GM20431 (cell line): Measurements from ENCODE around the gene GPR55.

Experiments used
- in situ Hi-C: fragments of 300-500 bp; cut with MseI, MboI; formaldehyde crosslinking; loops from one replicate; pipeline ENCODE4 v1.15.0; 2020; ENCODE audit warnings: low sequenced_read_pairs; ENCODE audit not compliant: unreplicated experiment

Gene GPR55

GRCh38 chr2:230890646-230891045 is 34.4 kb downstream of the GPR55 start:
- in situ Hi-C loops: no loop called here

GRCh38 chr2:230889911-230890601 is 35.0 kb downstream of the GPR55 start:
- in situ Hi-C loops: no loop called here

DNA sequence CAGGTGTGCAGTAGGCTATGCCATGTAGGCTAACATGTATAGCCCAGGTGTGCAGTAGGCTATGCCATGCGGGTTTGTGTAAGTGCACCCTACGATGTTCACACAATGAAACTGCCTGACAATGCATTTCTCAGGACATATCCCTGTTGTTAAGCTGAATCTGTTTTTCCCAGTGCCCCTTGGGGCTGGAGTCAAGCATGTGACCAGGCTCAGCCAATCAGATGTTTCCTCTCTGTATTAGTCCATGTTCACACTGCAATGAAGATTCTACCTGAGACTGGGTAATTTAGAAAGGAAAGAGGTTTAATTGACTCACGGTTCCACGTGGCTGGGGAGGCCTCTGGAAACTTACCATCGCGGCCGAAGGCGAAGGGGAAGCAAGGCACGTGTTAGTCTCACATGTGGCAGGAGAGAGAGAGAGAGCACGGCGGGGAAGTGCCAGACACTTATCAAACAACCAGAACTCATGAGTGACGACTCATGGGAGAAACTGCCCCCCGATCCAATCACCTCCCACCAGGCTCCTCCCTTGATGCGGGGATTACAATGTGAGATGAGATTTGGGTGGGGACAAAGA is 36.1 kb downstream of the GPR55 start:
- in situ Hi-C loops: no loop called here

DNA sequence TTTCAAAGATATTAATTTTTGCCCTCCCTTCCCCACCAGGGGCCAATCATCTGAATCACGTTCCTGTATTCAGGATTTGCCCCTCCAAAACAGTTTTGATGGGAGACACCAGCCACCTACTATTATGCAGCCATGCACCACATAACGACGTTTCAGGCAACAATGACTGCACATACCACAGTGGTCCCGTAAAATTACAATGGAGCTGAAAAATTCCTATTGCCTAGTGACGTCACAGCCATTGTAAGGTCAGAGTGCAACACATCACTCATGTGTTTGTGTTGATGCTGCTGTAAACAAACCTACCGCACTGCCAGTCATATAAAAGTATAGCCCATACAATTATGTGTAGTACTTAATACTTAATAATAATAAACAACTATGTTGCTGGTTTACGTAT is 37.7 kb downstream of the GPR55 start:
- in situ Hi-C loops: no loop called here

- in situ Hi-C loops: no loop called here
Measured at GRCh38 chr2:230886671-230887071, 38.4 kb downstream of the GPR55 start.

GRCh38 chr2:230886206-230886605 is 38.8 kb downstream of the GPR55 start:
- in situ Hi-C loops: no loop called here

DNA sequence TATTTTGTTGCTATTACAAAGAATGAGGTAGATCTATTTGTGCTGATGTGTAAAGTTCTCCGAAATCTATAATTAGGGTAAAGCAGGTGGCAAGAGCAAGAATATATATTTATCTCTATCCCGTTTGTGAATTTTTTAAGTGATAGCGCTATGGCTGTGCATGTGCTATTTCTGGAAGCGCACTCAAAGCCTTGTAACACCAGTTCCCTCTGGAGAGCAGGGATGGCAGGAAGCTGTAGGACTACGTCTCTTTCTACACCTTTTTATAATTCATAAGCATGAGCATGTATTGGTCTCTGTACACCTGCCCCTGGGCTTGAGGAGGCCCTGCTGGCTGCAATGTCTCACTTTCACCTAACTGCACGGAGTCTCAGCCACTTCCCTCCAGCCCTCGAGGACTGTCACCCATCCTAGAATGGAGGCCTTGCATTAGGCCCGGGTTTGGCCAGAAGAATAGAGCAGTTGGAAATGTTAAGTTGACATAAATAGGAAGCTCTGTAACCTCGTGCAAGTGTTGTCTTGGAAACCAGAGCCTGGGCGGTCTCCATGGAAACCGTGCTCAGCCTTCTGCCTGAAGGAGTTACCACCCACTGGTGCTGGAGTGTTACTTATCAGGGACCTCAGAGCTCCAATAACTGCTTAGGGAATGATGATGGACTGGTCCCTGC is 39.4 kb downstream of the GPR55 start:
- in situ Hi-C loops: no loop called here

- in situ Hi-C loops: no loop called here
Measured at GRCh38 chr2:230881840-230882239, 43.2 kb downstream of the GPR55 start.

DNA sequence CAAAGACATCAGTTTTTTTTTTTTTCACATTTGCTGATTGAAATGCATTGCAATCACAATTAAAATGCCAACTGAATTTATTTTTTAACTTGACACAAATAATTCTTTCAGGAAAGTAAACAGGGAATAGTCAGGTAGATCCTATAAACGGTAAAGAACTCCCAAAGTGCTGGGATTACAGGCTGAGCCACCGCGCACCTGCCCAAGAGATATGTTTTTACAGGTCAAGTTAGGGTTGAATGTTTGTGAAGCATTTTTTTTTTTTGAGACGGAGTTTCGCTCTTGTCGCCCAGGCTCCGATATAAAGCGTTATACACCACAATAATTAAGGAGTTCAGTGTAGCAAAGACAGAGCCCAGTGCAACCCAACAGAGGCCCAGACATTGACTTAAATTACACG is 45.2 kb downstream of the GPR55 start:
- in situ Hi-C loops: no loop called here

DNA sequence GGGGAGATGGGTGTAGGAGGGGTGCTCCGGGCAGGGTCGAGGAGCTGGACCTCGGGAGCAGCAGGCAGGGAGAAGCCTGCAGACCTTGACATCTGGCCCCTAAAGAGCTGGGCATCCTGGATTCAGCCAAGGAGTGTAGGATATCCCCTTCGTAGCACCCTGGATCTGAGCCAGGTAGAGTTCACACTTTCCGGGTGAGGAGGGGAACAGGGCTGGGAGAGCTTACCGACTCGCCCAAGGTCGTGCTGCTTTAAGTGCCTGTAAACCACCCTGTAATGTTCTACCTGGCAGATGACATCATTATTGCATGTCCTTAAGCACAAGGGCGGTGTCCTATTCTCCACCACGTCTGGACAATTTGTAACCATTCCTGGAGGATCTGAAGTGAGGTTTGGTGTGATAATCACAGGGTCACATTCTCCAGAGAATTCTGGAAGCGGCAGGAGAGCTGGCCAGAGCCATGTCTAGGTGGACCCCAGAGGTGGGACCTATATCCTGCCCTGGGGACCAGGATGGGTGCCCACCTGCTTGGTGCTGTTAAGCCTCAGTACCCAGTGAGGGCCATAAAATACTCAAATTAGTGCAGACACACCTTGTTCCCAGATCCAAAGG is 45.7 kb downstream of the GPR55 start:
- in situ Hi-C loops: no loop called here

DNA sequence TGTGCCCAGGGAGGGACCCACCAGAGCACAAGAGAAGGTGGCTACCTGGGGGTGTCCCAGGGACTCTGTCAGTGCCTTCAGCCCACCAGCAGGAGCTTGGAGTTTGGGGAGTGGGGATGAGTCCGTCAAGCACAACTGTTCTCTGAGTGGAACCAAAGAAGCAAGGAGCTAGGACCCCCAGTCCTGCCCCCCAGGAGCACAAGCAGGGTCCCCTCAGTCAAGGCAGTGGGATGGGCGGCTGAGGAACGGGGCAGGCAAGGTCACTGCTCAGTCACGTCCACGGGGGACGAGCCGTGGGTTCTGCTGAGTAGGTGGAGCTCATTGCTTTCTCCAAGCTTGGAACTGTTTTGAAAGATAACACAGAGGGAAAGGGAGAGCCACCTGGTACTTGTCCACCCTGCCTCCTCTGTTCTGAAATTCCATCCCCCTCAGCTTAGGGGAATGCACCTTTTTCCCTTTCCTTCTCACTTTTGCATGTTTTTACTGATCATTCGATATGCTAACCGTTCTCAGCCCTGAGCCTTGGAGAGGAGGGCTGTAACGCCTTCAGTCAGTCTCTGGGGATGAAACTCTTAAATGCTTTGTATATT is 46.3 kb downstream of the GPR55 start:
- in situ Hi-C loops: no loop called here

DNA sequence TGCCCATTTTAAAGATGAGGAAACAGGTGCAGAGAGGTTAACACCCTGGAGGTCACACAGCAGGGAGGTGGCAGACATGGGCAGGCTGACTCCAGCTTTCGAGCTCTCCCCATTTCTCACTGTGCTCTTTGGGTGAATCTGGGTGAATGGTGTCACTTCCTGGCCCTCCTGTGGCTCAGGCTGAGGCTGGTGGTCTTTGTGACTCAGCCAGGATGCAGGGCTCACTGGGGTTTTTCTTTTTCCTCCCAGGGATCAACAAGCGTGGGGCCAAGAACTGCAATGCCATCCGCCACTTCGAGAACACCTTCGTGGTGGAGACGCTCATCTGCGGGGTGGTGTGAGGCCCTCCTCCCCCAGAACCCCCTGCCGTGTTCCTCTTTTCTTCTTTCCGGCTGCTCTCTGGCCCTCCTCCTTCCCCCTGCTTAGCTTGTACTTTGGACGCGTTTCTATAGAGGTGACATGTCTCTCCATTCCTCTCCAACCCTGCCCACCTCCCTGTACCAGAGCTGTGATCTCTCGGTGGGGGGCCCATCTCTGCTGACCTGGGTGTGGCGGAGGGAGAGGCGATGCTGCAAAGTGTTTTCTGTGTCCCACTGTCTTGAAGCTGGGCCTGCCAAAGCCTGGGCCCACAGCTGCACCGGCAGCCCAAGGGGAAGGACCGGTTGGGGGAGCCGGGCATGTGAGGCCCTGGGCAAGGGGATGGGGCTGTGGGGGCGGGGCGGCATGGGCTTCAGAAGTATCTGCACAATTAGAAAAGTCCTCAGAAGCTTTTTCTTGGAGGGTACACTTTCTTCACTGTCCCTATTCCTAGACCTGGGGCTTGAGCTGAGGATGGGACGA is 47.1 kb downstream of the GPR55 start:
- in situ Hi-C loops: no loop called here

DNA sequence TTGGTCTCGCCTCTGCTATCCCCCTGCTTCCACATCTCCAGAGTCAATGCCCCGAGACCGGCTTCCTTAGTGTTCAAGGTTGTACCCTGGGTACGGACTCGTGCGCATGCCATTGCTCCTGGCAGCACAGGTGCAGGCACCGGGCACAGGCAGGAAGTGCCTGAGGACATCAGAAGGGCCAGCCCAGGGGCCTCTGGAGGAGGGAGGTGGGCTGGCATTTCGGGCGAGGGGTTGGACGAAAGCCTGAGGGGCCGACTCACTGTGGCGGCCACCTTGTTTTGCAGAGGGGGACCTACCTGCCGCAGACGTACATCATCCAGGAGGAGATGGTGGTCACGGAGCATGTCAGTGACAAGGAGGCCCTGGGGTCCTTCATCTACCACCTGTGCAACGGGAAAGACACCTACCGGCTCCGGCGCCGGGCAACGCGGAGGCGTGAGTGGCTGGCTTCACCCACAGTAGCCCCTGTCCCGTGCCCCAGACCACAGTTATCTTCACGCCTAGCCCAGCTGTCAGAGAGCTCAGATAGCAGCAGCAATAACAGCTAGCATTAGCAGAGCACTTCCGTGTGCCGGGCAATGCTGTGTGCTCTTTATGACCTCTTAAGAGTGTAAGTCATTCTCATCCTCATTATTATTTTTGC is 47.8 kb downstream of the GPR55 start:
- in situ Hi-C loops: no loop called here

GRCh38 chr2:230875347-230876315 is 49.4 kb downstream of the GPR55 start:
- in situ Hi-C loops: no loop called here

- in situ Hi-C loops: loop anchor here (25.0 kb wide), 1 partner anchor 562 kb away; no protein-coding TSS in a partner anchor
Measured at GRCh38 chr2:230874876-230875275, 50.2 kb downstream of the GPR55 start.

GRCh38 chr2:230874456-230874855 is 50.6 kb downstream of the GPR55 start:
- in situ Hi-C loops: loop anchor here (25.0 kb wide), 1 partner anchor 563 kb away; no protein-coding TSS in a partner anchor

GRCh38 chr2:230873661-230874401 is 51.2 kb downstream of the GPR55 start:
- in situ Hi-C loops: loop anchor here (25.0 kb wide), 1 partner anchor 563 kb away; no protein-coding TSS in a partner anchor
